PC-9 (cell line): Measurements from ENCODE around the gene DAP3. TPM values are rescaled to one million over a fixed set of nuclear protein-coding genes. Genes with fewer than 3 reads are reported as not detected.
"Not testable (repeated sequence)": the region's sequence is repeated elsewhere in the genome, so short reads cannot be mapped to it uniquely, and the experiment has no call there.

Experiments
- BruUV-seq: library from RNA; stranded (reverse); fragments of 400-500 nt; replicated peaks from 2 replicates; lab custom pipeline; 2021; lab: Mats Ljungman, UMichigan
- CTCF ChIA-PET: fragments of 300-600 bp; sonication (Branson Sonifier 250); formaldehyde crosslinking; loops from one replicate; lab custom pipeline; 2022; ENCODE audit warnings: antibody characterized with exemption; lab: Charles Lee
- POLR2A ChIA-PET: fragments of 300-600 bp; sonication (Branson Sonifier 250); formaldehyde crosslinking; loops from one replicate; lab custom pipeline; 2022; ENCODE audit warnings: antibody characterized with exemption; ENCODE audit not compliant: unreplicated experiment; lab: Charles Lee
- DNase-seq, 2 experiments: peaks; one replicate each; pipeline versions ENCODE4 v3.0.0 to v3.0.0-alpha.2; 2015 to 2022; ENCODE audit warnings: mixed read lengths in 1 of 2
- H2AFZ ChIP-seq: fragments of 200-600 bp; sonication (generic); 2 replicates; pipeline ENCODE4 v1.8.1; 2017; ENCODE audit warnings: antibody characterized with exemption
- H3F3A ChIP-seq: fragments of 200-600 bp; sonication (generic); 2 replicates; pipeline ENCODE4 v1.8.1; 2017; ENCODE audit warnings: antibody characterized with exemption, mild to moderate bottlenecking, low read depth; ENCODE audit not compliant: insufficient read depth
- H3K27ac ChIP-seq: fragments of 200-600 bp; sonication (generic); 2 replicates; pipeline ENCODE4 v1.6.1; 2016; ENCODE audit warnings: mixed run types
- H3K27me3 ChIP-seq: fragments of 200-600 bp; sonication (generic); 2 replicates; pipeline ENCODE4 v1.6.1; 2016; ENCODE audit warnings: low read depth, mixed run types; ENCODE audit not compliant: insufficient read depth
- H3K36me3 ChIP-seq: fragments of 200-600 bp; sonication (generic); 2 replicates; pipeline ENCODE4 v1.6.1; 2016; ENCODE audit warnings: low read depth, mixed run types
- H3K4me1 ChIP-seq: fragments of 200-600 bp; sonication (generic); replicated peaks from 2 replicates; pipeline ENCODE4 v1.6.1; 2016; ENCODE audit warnings: mixed run types; ENCODE audit not compliant: insufficient read depth
- H3K4me2 ChIP-seq: fragments of 200-600 bp; sonication (generic); 2 replicates; pipeline ENCODE4 v1.6.1; 2017; ENCODE audit warnings: mixed run types
- H3K4me3 ChIP-seq: fragments of 200-600 bp; sonication (generic); 2 replicates; pipeline ENCODE4 v1.6.1; 2016; ENCODE audit warnings: mixed run types
- H3K79me2 ChIP-seq: fragments of 200-600 bp; sonication (generic); 2 replicates; pipeline ENCODE4 v1.6.1; 2017; ENCODE audit warnings: low read depth, mixed run types
- H3K9me2 ChIP-seq: fragments of 200-600 bp; sonication (generic); 2 replicates; pipeline ENCODE4 v1.8.1; 2017; ENCODE audit warnings: mild to moderate bottlenecking; ENCODE audit not compliant: insufficient read depth
- H3K9me3 ChIP-seq: fragments of 200-600 bp; sonication (generic); 2 replicates; pipeline ENCODE4 v1.8.1; 2016; ENCODE audit warnings: low read depth; ENCODE audit not compliant: insufficient read depth
- H4K20me1 ChIP-seq: fragments of 200-600 bp; sonication (generic); 2 replicates; pipeline ENCODE4 v1.8.1; 2017; ENCODE audit not compliant: insufficient read depth
- EZH2 ChIP-seq: fragments of 200-600 bp; sonication (generic); IDR thresholded peaks from 2 replicates; pipeline ENCODE4 v1.8.0; 2017; ENCODE audit warnings: antibody characterized with exemption, low read depth
- intact Hi-C: fragments of 100-400 bp; cut with micrococcal nuclease; formaldehyde crosslinking; loops from one replicate; pipeline ENCODE4 v1.10.0; 2022; ENCODE audit not compliant: unreplicated experiment
- total RNA-seq: library from RNA; stranded (reverse); gene quantifications from 2 replicates; pipeline ENCODE4 v1.2.3, GENCODE V29; 2021
- TF ChIP-seq, protein P1 (sequence below): fragments of 200-600 bp; sonication (generic); conservative IDR thresholded peaks from 2 replicates; pipeline ENCODE4 v1.6.1; 2017; ENCODE audit warnings: mixed run types, antibody characterized with exemption, mild to moderate bottlenecking, moderate library complexity

Gene DAP3
- total RNA-seq, 1 experiment from 2014 or later, result 111 TPM

DNA sequence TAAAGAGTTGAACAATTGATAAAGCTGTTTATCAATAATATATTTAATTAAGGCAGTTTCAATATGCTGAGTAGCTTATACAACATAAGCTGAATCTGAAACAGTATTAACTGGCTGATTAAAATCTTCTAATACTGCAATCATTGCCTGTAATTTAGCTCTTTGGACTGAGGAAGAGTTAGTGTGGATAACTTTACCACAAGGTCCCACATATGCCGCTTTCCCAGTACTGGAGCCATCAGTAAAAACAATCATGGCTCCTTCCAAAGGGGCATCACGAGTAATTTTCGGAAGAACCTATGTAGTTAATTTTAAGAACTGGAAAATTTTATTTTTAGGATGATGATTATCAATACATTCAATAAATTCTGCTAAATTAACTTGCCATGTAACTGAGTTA, 6.7 kb downstream of the DAP3 start:
- Histone ChIP-seq H3F3A (peaks cover 25% of the 10 kb centered on the region; the same call in 1 of the 2 replicates), H3K27ac (no peak overlapping the region), H3K79me2 (peaks cover 98% of the 10 kb centered on the region), H3K4me2 (no peak overlapping the region), H2AFZ (no peak overlapping the region), H3K4me3 (no peak overlapping the region), H3K9me2 (no peaks in the 10 kb centered on the region), H3K36me3 (peaks cover 28% of the 10 kb centered on the region), H3K4me1 (peaks cover 6% of the 10 kb centered on the region), H3K9me3 (peaks cover 8% of the 10 kb centered on the region; the same call in 1 of the 2 replicates), H4K20me1 (peaks cover 36% of the 10 kb centered on the region), H3K27me3 (no peaks in the 10 kb centered on the region)
- POLR2A ChIA-PET, result no interaction called here
- CTCF ChIA-PET, result no interaction called here
- no peak for TF ChIP-seq EZH2
- TF ChIP-seq, protein P1, sequence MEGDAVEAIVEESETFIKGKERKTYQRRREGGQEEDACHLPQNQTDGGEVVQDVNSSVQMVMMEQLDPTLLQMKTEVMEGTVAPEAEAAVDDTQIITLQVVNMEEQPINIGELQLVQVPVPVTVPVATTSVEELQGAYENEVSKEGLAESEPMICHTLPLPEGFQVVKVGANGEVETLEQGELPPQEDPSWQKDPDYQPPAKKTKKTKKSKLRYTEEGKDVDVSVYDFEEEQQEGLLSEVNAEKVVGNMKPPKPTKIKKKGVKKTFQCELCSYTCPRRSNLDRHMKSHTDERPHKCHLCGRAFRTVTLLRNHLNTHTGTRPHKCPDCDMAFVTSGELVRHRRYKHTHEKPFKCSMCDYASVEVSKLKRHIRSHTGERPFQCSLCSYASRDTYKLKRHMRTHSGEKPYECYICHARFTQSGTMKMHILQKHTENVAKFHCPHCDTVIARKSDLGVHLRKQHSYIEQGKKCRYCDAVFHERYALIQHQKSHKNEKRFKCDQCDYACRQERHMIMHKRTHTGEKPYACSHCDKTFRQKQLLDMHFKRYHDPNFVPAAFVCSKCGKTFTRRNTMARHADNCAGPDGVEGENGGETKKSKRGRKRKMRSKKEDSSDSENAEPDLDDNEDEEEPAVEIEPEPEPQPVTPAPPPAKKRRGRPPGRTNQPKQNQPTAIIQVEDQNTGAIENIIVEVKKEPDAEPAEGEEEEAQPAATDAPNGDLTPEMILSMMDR, result no peak
- intact Hi-C loops, result no loop called here
- DNase-seq, result no peak
- no TSS peak for BruUV-seq

GRCh38 chr1:155696524-155696923, 7.6 kb downstream of the DAP3 start:
- ChIA-PET POLR2A (no interaction called here), CTCF (no interaction called here)
- Histone ChIP-seq H3K79me2 (peaks cover 89% of the 10 kb centered on the region), H3K27ac (no peak overlapping the region), H3K4me1 (no peaks in the 10 kb centered on the region), H3K4me2 (no peak overlapping the region), H3K9me3 (peaks cover 8% of the 10 kb centered on the region; the same call in 1 of the 2 replicates), H2AFZ (no peak overlapping the region), H4K20me1 (peaks cover 31% of the 10 kb centered on the region), H3K9me2 (no peaks in the 10 kb centered on the region), H3K4me3 (no peak overlapping the region), H3F3A (peaks cover 25% of the 10 kb centered on the region; the same call in 1 of the 2 replicates), H3K27me3 (no peaks in the 10 kb centered on the region), H3K36me3 (peaks cover 22% of the 10 kb centered on the region)
- BruUV-seq, result no TSS peak
- intact Hi-C loops, result no loop called here
- DNase-seq, result no peak
- TF ChIP-seq EZH2, result no peak
- TF ChIP-seq, protein P1, result no peak

DNA sequence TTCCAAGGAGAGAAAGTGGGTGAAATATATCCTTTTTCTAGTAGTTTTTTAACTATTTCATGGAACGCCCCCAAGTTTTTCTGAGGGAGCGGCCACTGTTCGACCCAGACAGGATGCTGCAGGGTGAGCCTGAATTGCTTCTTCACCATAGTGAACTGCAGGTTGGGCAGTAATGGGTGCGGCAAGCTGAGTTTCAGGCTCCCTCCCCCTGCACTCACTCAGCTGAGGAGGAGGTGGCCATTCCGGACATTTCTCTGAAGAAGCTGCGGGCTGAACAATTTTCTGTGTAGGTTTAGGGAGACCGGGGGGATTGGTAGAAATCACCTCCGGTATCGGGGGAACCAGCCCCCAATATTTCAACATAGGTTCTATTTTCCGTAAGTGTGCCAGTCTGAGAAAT, 8.2 kb downstream of the DAP3 start:
- BruUV-seq, result no TSS peak
- POLR2A ChIA-PET, result no interaction called here
- Histone ChIP-seq H4K20me1 (peaks cover 31% of the 10 kb centered on the region), H3K79me2 (peaks cover 84% of the 10 kb centered on the region), H3K4me1 (no peaks in the 10 kb centered on the region), H3K4me2 (no peak overlapping the region), H2AFZ (no peak overlapping the region), H3K36me3 (peaks cover 17% of the 10 kb centered on the region), H3K4me3 (no peak overlapping the region), H3K27me3 (no peaks in the 10 kb centered on the region), H3K9me3 (peaks cover 6% of the 10 kb centered on the region; the same call in 1 of the 2 replicates), H3K27ac (no peak overlapping the region), H3K9me2 (no peaks in the 10 kb centered on the region), H3F3A (peaks cover 25% of the 10 kb centered on the region; the same call in 1 of the 2 replicates)
- DNase-seq, result no peak
- intact Hi-C loops, result no loop called here
- TF ChIP-seq, protein P1, result no peak
- TF ChIP-seq EZH2, result no peak
- CTCF ChIA-PET, result no interaction called here

DNA sequence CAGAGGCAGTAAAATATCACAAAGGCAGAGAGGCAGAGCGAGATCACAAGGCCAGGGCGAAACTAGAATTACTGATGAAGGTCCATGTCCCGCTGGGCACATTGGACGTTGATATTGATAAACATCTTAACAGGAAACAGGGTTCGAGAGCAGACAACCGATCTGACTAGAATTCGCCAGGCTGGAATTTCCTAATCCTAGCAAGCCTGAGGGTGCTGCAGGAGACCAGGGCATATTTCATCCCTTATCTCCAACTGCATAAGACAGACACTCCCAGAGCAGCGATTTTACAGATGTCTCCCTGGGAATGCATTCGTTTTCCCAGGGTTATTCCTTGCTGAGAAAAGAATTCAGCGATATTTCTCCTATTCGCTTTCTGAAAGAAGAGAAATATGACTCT, 8.7 kb downstream of the DAP3 start:
- H3K4me3 ChIP-seq, DNase-seq, H3K4me1 ChIP-seq, H3K27me3 ChIP-seq, H2AFZ ChIP-seq, BruUV-seq, POLR2A ChIA-PET, H3K9me2 ChIP-seq, H3K27ac ChIP-seq, H3K4me2 ChIP-seq, intact Hi-C loops, CTCF ChIA-PET, H3K9me3 ChIP-seq: not testable (repeated sequence)
- Histone ChIP-seq H3F3A (peaks cover 25% of the 10 kb centered on the region; the same call in 1 of the 2 replicates), H4K20me1 (peaks cover 34% of the 10 kb centered on the region), H3K79me2 (peaks cover 84% of the 10 kb centered on the region), H3K36me3 (peaks cover 12% of the 10 kb centered on the region)
